Suprapubic skin (tissue), 3 donors: ENCODE data around the gene ENOX2.
"Not testable (repeated sequence)": the region's sequence is repeated elsewhere in the genome, so short reads cannot be mapped to it uniquely, and the experiment has no call there.

Experiments used
- CTCF ChIP-seq, 2 donors: fragments of 200-600 bp in 1 of 2; fragments of 450-650 bp in 1 of 2; sonication (generic) in 1 of 2; IDR thresholded peaks; one replicate each; pipeline ENCODE4 v1.5.1; 2016 to 2019; ENCODE audit warnings: antibody characterized with exemption in 2 of 2, mild to moderate bottlenecking in 1 of 2, moderate library complexity in 1 of 2
- POLR2A ChIP-seq, 2 donors: fragments of 450-650 bp; IDR thresholded peaks; one replicate each; pipeline ENCODE4 v1.6.1; 2017; ENCODE audit warnings: antibody characterized with exemption in 2 of 2, mild to moderate bottlenecking in 2 of 2, moderate library complexity in 2 of 2

GRCh38 chrX:130919676-130920075 lies 16.7 kb upstream of the ENOX2 start:
- TF ChIP-seq CTCF, POLR2A (IDR thresholded peaks at IDR 0.05): not testable (repeated sequence)
